ENCODE data around the gene TMEM176B. TPM values are rescaled to one million over a fixed set of nuclear protein-coding genes. Genes with fewer than 3 reads are reported as not detected.

The TMEM176B gene
- total and polyA plus RNA-seq, 2 donors (not counting 3 experiments of a cell fraction or from before 2014, with no cell fraction given), result 0.23 TPM; not detected in 1

GRCh38 chr7:150784954-150785353, 15.2 kb downstream of the TMEM176B start:
- no peaks in the 10 kb centered on the region for H3K4me1 ChIP-seq (ENCODE audit: control insufficient read depth, extremely low read depth, insufficient read depth, low read length)
- no peaks in the 10 kb centered on the region for H3K9me1 ChIP-seq (replicated peaks; ENCODE audit: control insufficient read depth, extremely low read depth, insufficient read depth, low read length)
- H3K4me2 ChIP-seq (ENCODE audit: insufficient read depth, low read length), result no peak overlapping the region
- DNase-seq (ENCODE audit: low read depth, low spot score), result no peak
- intact Hi-C loops (cut with micrococcal nuclease) (no loop called here), dilution Hi-C loops (cut with MboI; ENCODE audit: extremely low pct_ligation_motif_present, low sequenced_read_pairs) (no loop called here)
- H2AFZ ChIP-seq (ENCODE audit: low read depth, low read length), result no peak overlapping the region
- no peaks in the 10 kb centered on the region for H3K9me3 ChIP-seq (replicated peaks; ENCODE audit: control insufficient read depth, insufficient read depth, low read length)
- no peak overlapping the region for H3K4me3 ChIP-seq (replicated peaks in 1 of 3; ENCODE audit: insufficient read depth in 1 of 3, low read depth in 1 of 3, low read length in 3 of 3)
- ChIA-PET POLR2A (no interaction called here), CTCF (no interaction called here)
- no peaks in the 10 kb centered on the region for H3K36me3 ChIP-seq (ENCODE audit: control insufficient read depth in 2 of 2, extremely low read depth in 1 of 2, insufficient read depth in 2 of 2, low read length in 2 of 2)
- no peaks in the 10 kb centered on the region for H4K20me1 ChIP-seq (replicated peaks; ENCODE audit: control insufficient read depth, extremely low read depth, insufficient read depth, low read length)
- TF ChIP-seq POLR2AphosphoS5 (IDR thresholded peaks at IDR 0.05; ENCODE audit: insufficient read depth, low read depth, low read length), result no peak
- no peak for TF ChIP-seq GATA2 (IDR thresholded peaks at IDR 0.05; ENCODE audit: insufficient read depth, insufficient read length, low read depth, low read length)
- TF ChIP-seq FOS (IDR thresholded peaks at IDR 0.05; ENCODE audit: borderline replicate concordance, insufficient read depth, low read length), result no peak
- no peak for TF ChIP-seq JUN (IDR thresholded peaks at IDR 0.05; ENCODE audit: borderline replicate concordance, insufficient read depth, insufficient read length, low read depth)
- no peak for TF ChIP-seq CTCF (IDR thresholded peaks at IDR 0.05; ENCODE audit: extremely low read depth in 1 of 2, insufficient read depth in 1 of 2, low read depth in 1 of 2, low read length in 2 of 2)
- no peak for TF ChIP-seq EZH2 (IDR thresholded peaks at IDR 0.05; ENCODE audit: borderline replicate concordance, low read depth, low read length, severe bottlenecking)
- TF ChIP-seq POLR2A (IDR thresholded peaks at IDR 0.05; ENCODE audit: low read depth, low read length), result no peak
- TF ChIP-seq MYC (IDR thresholded peaks at IDR 0.05; ENCODE audit: low read depth, low read length), result no peak
- BruUV-seq (replicated peaks), result no TSS peak
- H3K27me3 ChIP-seq (ENCODE audit: control insufficient read depth in 2 of 2, insufficient read depth in 2 of 2, low read length in 2 of 2), result peaks cover 16 to 22% of the 10 kb centered on the region in 2 experiments
- no peak overlapping the region for H3K27ac ChIP-seq (ENCODE audit: insufficient read depth, low read depth, low read length)
- no peaks in the 10 kb centered on the region for H3K79me2 ChIP-seq (ENCODE audit: control insufficient read depth, insufficient read depth, low read length)
- H3K9ac ChIP-seq (replicated peaks; ENCODE audit: extremely low read depth, insufficient read depth, low read length), result no peak overlapping the region
- FAIRE-seq, result no peak
